Stimulated activated CD4-positive, alpha-beta T cell treated with anti-CD3 and anti-CD28 coated beads, Interleukin-4, amount 100 ng/mL, for 48 hours (primary cell): Measurements from ENCODE around the gene DUSP16.
A peak's percentile ranks its signal among the peaks of the same experiment; 100 is the strongest.
"Not testable (repeated sequence)": the region's sequence is repeated elsewhere in the genome, so short reads cannot be mapped to it uniquely, and the experiment has no call there.

ENCODE experiments used
- DNase-seq, 2 donors: peaks; one replicate each; pipeline ENCODE4 v3.0.0-alpha.2; 2020; ENCODE audit warnings: low read depth in 2 of 2

DUSP16 gene

GRCh38 chr12:12562585-12563261 is at the start of gene DUSP16:
Gene DUSP16, minus strand, starts transcription at chr12:12562863. Its CDS starts 41,765 bp downstream, at chr12:12521098.
- DNase-seq, result peak; percentile 54 to 68

- DNase-seq, result no peak
Observed at GRCh38 chr12:12612358-12612757, 49.7 kb upstream of the DUSP16 start.

DNA sequence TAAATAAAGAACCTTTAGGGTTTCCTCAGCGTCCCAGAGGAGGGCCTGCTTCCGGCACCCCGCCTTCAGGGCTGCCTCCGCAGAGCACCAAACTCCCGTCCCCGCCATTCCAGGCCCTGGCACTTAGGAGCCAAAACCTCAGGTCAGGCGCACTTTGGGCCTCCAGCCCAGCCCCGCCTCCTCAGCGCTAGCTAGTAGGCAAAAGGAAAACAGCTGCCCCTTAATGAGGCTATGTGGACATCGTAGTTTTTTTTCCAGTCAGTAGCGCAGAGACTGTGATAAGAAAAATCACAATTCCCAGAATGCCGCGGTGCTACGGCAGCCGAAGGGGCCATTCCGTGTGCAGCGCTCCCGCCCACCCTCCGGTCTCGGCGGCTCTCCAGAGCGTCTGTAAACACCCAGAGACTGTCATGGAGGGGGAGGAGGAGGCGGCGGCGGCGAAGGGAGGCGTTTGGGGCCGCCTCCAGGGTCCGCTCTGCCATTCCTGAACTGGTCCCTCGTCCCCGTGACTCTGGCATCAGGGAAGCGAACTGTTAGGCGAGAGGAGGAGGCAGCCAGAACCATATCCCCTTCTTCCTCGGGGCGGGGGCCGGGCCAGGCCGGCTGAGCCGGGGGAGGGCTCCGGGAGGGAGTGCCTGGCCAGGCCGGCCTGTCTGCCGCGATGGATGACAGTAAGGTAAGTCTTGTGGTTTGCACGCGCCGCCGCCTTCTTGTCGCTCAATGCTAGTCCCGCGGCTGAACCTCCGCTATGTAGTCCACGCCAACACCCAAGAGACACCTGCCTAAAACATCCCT is 49.0 kb upstream of the DUSP16 start, which contains the start of gene CREBL2:
CREBL2 (plus strand) TSS at position 365 of the 795 bp plus-strand sequence; CDS start at position 662, 297 bp downstream.
- peak; percentile 75 to 83 for DNase-seq

- no peak for DNase-seq
Observed at GRCh38 chr12:12610711-12611110, 48.0 kb upstream of the DUSP16 start.

GRCh38 chr12:12609692-12610091 is 47.0 kb upstream of the DUSP16 start:
- no peak for DNase-seq

- no peak for DNase-seq
Observed at GRCh38 chr12:12608557-12608957, 45.9 kb upstream of the DUSP16 start.

GRCh38 chr12:12606781-12607589 is 44.3 kb upstream of the DUSP16 start:
- DNase-seq, result no peak

DNA sequence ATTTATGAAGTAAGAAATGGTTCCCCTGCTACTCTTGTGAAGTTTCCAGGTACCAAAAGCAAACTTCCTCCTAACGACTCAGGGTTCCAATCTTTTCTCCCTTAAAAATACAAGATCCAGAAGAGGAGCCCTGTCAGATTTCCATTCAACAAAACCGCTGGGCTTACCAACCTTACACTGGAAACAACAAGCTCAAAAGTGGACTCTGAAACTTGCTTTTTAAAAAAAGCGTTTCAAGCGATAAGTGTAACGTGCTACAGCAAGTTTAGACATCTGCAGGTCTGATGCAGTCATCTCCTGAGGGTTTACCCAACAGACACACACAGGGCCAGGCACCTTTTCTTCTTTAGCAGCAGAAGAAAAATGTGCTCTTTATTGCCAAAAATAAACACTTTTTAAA is 42.1 kb upstream of the DUSP16 start:
- DNase-seq, result no peak

- DNase-seq, result no peak
Observed at GRCh38 chr12:12600659-12601058, 38.0 kb upstream of the DUSP16 start.

- DNase-seq, result no peak
Observed at GRCh38 chr12:12599750-12600643, 37.3 kb upstream of the DUSP16 start.

- DNase-seq, result no peak
Observed at GRCh38 chr12:12598864-12599263, 36.2 kb upstream of the DUSP16 start.

GRCh38 chr12:12596598-12596997 is 33.9 kb upstream of the DUSP16 start:
- not testable (repeated sequence) for DNase-seq

- DNase-seq, result not testable (repeated sequence)
Observed at GRCh38 chr12:12595929-12596328, 33.3 kb upstream of the DUSP16 start.

DNA sequence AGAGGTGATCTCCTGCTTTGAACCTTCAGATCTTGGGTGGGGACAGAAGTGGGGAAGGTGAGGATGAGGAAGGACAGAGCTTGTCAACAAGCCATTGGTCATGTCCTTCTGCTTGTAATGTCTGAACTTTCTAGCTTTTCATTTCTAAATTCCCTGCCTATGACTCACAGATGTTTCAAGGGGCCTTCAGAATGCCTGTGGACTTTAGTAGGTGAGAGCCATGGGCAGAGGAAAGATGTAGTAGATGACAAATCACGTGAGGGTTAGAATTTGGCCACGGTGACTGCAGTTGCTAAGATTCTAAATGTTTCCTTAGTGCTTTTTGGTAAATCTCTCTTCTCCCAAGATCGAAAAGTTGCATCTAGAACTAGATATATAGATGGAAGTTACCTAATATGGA is 30.3 kb upstream of the DUSP16 start:
- no peak for DNase-seq

DNA sequence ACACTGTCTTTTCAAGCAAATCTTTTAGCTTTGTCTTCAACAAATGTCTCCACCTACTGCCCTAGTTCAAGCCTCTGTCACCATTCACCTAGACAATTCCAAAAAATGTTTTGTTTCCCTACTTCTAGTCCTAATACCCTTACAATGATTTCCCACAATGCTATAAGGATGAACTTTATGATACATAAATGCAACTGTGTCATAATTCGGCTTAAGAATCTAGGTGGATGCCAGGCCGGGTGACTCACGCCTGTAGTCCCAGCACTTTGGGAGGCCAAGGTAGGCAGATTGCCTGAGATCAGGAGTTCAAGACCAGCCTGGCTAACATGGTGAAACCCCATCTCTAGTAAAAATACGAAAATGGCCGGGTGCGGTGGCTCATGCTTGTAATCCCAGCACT is 28.3 kb upstream of the DUSP16 start:
- DNase-seq, result no peak

DNA sequence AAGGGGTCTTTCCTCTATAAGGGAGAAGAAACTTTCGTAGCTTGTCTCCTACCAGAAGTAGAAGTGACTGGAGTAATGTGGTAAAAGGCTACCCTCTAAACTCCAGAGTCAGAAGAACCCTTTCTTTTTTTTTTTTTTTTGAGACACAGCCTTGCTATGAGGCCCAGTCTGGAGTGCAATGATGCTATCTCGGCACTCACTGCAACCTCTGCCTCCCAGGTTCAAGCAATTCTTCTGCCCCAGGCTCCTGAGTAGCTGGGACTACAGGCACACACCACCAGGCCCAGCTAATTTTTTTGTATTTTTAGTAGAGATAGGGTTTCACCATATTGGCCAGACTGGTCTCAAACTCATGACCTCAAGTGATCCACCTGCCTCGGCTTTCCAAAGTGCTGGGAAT is 25.8 kb upstream of the DUSP16 start:
- not testable (repeated sequence) for DNase-seq

DNA sequence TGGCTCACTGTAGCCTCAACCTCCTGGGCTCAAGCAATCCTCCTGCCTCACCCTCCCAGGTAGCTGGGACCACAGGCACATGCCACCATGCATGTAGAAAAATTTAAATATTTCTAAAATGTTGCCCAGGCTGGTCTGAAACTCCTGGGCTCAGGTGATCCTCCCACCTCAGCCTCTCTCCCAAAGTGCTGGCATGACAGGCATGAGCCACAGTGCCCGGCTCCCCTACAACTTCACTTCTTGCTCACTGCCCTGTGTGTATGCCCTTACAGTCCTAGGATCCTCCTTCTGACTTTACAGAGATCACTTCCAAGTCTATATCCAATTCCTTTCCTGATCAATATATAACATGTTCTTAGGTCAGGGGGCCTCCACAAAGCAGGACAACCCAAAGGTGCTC is 25.2 kb upstream of the DUSP16 start:
- DNase-seq, result no peak

DNA sequence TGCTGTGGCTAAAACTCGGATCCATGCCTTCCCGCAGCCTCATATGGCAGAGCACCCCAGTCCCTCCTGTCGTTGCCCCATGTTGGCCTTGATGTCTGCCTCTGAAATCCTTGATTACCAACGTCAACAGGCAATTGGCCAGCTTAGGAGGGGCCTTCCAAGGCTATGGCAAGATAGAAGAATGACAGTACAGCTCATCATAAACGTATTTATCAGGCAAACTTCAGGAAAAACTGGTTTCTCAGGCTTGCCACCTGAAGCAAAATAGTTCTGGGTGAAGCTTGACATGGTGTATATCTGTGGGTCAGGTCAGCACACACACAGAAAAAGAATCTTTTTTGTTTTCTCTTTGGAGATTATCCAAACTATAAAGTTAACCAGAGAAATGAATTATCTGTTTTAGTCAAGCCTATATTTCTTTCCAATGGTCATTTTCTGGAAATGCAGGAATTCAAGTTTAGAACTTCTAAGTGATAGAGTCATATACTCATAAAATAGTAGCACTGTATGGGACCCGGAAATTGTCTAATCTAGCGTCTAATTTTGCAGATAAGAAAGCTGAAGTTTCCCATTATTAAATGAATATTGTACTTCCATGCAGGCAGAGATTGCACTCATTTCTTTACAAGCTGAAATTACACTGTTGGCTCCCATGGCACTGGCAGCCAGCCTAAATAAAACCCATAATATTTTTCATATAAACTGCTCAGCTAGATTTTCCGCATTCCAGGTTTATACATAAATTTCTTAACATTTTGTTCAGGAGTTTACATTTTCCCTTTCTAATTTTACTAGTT is 24.4 kb upstream of the DUSP16 start:
- no peak for DNase-seq

- DNase-seq, result no peak
Observed at GRCh38 chr12:12585115-12585863, 22.6 kb upstream of the DUSP16 start.
